Activated naive CD8-positive, alpha-beta T cell treated with anti-CD3 and anti-CD28 coated beads for 36 hours (primary cell): Measurements from ENCODE around the gene SKA3. TPM values are rescaled to one million over a fixed set of nuclear protein-coding genes. Genes with fewer than 3 reads are reported as not detected.
"Not testable (repeated sequence)": the region's sequence is repeated elsewhere in the genome, so short reads cannot be mapped to it uniquely, and the experiment has no call there.

Source experiments
- DNase-seq: peaks from one replicate; pipeline ENCODE4 v3.0.0; 2021
- H3K27ac Mint-ChIP-seq: one replicate; pipeline ENCODE4 v1.8.0; 2022; ENCODE audit warnings: mild to moderate bottlenecking, moderate library complexity, mixed read lengths
- H3K27me3 Mint-ChIP-seq: one replicate; pipeline ENCODE4 v1.8.0; 2022; ENCODE audit warnings: mild to moderate bottlenecking, mixed read lengths
- H3K36me3 Mint-ChIP-seq: one replicate; pipeline ENCODE4 v1.8.0; 2021; ENCODE audit warnings: mild to moderate bottlenecking, mixed read lengths
- H3K4me1 Mint-ChIP-seq: one replicate; pipeline ENCODE4 v1.8.0; 2021; ENCODE audit warnings: mixed read lengths
- H3K4me3 Mint-ChIP-seq: one replicate; pipeline ENCODE4 v1.8.0; 2022; ENCODE audit warnings: mild to moderate bottlenecking, moderate library complexity, mixed read lengths
- H3K9me3 Mint-ChIP-seq: one replicate; pipeline ENCODE4 v1.8.0; 2022; ENCODE audit warnings: mixed read lengths
- total RNA-seq, 2 experiments: library from RNA; stranded (reverse); gene quantifications; one replicate each; pipeline ENCODE4 v1.2.3, GENCODE V29; 2021

The SKA3 gene
- total RNA-seq, 2 experiments from 2014 or later = 51.8 to 54.2 TPM

DNA sequence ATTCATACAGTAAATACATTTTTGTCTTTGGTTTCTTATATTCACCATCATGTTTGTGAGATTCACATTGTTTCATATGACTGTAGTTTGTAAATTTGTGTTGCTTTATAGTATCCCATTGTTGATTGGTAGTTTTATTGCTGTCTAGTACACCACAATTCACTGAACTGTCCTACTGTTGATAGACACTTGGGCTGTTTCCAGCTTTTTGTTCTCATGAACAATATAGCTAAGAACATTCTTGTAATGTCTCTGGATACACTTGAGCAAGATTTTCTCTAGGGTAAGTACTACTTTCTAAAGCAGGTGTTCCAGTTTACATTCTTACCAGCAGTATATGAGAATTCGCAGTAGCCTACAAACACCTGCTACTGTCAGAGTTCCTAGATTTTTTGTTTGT, 37.8 kb downstream of the SKA3 start:
- H3K36me3 Mint-ChIP-seq = peaks cover 32% of the 10 kb centered on the region
- H3K4me3 Mint-ChIP-seq = peak overlapping the region; percentile 47
- peak overlapping the region; percentile 65 for H3K27ac Mint-ChIP-seq
- no peaks in the 10 kb centered on the region for H3K9me3 Mint-ChIP-seq
- peaks cover 14% of the 10 kb centered on the region for H3K4me1 Mint-ChIP-seq
- no peak for DNase-seq
- H3K27me3 Mint-ChIP-seq = peaks cover 8% of the 10 kb centered on the region

GRCh38 chr13:21137696-21138095, 38.7 kb downstream of the SKA3 start:
- Mint-ChIP-seq H3K9me3 (no peaks in the 10 kb centered on the region), H3K27me3 (peaks cover 12% of the 10 kb centered on the region), H3K36me3 (peaks cover 24% of the 10 kb centered on the region), H3K4me3 (no peak overlapping the region), H3K4me1 (peaks cover 5% of the 10 kb centered on the region), H3K27ac (no peak overlapping the region)
- no peak for DNase-seq

DNA sequence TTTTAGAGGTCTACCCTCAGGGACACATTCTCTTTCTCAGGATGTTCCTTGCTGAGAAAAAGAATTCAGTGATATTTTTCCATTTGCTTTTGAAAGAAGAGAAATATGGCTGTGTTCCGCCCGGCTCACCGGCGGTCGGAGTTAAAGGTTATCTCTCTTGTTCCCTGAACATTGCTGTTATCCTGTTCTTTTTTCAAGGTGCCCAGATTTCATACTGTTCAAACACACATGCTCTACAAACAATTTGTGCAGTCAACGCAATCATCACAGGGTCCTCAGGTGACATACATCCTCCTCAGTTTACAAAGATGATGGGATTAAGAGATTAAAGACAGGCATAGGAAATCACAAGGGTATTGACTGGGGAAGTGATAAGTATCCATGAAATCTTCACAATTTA, 40.5 kb downstream of the SKA3 start:
- not testable (repeated sequence) for DNase-seq, H3K27ac Mint-ChIP-seq, H3K4me3 Mint-ChIP-seq, H3K9me3 Mint-ChIP-seq, H3K4me1 Mint-ChIP-seq
- Mint-ChIP-seq H3K27me3 (peaks cover 12% of the 10 kb centered on the region), H3K36me3 (peaks cover 12% of the 10 kb centered on the region)

- H3K4me3 Mint-ChIP-seq = no peak overlapping the region
- no peak overlapping the region for H3K27ac Mint-ChIP-seq
- H3K27me3 Mint-ChIP-seq = peaks cover 12% of the 10 kb centered on the region
- H3K9me3 Mint-ChIP-seq = no peaks in the 10 kb centered on the region
- peaks cover 2% of the 10 kb centered on the region for H3K36me3 Mint-ChIP-seq
- DNase-seq = no peak
- H3K4me1 Mint-ChIP-seq = peaks cover under 1% of the 10 kb centered on the region
Observed at GRCh38 chr13:21134475-21134874, 41.9 kb downstream of the SKA3 start.

DNA sequence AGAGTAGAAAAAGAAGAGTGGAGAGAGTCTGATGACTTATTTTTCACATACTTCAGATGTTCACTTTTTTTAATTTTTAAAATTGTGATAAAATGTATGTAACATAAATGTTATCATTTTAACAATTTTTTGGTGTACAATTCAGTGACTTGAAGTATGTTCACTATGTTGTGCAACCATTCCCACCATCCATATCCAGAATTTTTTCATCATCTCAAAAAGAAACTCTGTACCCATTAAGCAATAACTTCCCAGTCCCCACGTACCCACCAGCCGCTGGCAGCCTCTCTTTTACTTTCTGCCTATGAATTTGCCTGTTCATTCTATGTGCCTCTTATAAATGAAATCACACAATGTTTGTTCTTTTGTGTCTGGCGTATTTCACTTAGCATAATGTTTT, 43.3 kb downstream of the SKA3 start:
- Mint-ChIP-seq H3K4me3 (no peak overlapping the region), H3K4me1 (no peaks in the 10 kb centered on the region), H3K9me3 (no peaks in the 10 kb centered on the region), H3K36me3 (no peaks in the 10 kb centered on the region), H3K27ac (no peak overlapping the region), H3K27me3 (peaks cover 12% of the 10 kb centered on the region)
- DNase-seq = no peak

- H3K36me3 Mint-ChIP-seq = no peaks in the 10 kb centered on the region
- no peak overlapping the region for H3K4me3 Mint-ChIP-seq
- no peak overlapping the region for H3K27ac Mint-ChIP-seq
- H3K27me3 Mint-ChIP-seq = peaks cover 6% of the 10 kb centered on the region
- H3K4me1 Mint-ChIP-seq = no peaks in the 10 kb centered on the region
- H3K9me3 Mint-ChIP-seq = no peaks in the 10 kb centered on the region
- no peak for DNase-seq
Observed at GRCh38 chr13:21130116-21130515, 46.2 kb downstream of the SKA3 start.

- H3K4me3 Mint-ChIP-seq = no peak overlapping the region
- no peaks in the 10 kb centered on the region for H3K4me1 Mint-ChIP-seq
- no peak overlapping the region for H3K27ac Mint-ChIP-seq
- H3K9me3 Mint-ChIP-seq = peaks cover 2% of the 10 kb centered on the region
- peak; percentile 4 for DNase-seq
- H3K36me3 Mint-ChIP-seq = no peaks in the 10 kb centered on the region
- H3K27me3 Mint-ChIP-seq = no peaks in the 10 kb centered on the region
Observed at GRCh38 chr13:21124852-21125251, 51.5 kb downstream of the SKA3 start.

GRCh38 chr13:21123956-21124355, 52.4 kb downstream of the SKA3 start:
- Mint-ChIP-seq H3K27me3 (no peaks in the 10 kb centered on the region), H3K36me3 (no peaks in the 10 kb centered on the region), H3K9me3 (peaks cover 3% of the 10 kb centered on the region), H3K27ac (no peak overlapping the region), H3K4me1 (no peaks in the 10 kb centered on the region), H3K4me3 (no peak overlapping the region)
- no peak for DNase-seq

DNA sequence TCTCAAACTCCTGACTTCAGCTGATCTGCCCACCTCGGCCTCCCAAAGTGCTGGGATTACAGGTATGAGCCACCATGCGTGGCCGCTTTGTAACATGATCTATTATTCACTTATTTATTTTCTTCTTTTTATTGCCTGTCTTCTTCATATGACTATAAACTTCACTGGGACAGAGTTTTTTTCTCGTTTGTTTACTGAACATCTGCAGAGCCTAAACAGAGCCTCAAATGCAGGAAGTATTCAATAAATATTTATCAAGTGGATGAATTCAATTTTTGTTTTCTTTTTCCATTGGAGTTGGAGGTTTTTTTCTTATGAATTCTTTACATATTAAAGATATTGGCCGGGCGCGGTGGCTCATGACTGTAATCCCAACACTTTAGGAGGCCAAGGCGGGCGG, 54.7 kb downstream of the SKA3 start:
- Mint-ChIP-seq H3K4me3 (no peak overlapping the region), H3K4me1 (no peaks in the 10 kb centered on the region), H3K27me3 (no peaks in the 10 kb centered on the region), H3K36me3 (no peaks in the 10 kb centered on the region), H3K9me3 (peaks cover 3% of the 10 kb centered on the region), H3K27ac (no peak overlapping the region)
- DNase-seq = no peak

DNA sequence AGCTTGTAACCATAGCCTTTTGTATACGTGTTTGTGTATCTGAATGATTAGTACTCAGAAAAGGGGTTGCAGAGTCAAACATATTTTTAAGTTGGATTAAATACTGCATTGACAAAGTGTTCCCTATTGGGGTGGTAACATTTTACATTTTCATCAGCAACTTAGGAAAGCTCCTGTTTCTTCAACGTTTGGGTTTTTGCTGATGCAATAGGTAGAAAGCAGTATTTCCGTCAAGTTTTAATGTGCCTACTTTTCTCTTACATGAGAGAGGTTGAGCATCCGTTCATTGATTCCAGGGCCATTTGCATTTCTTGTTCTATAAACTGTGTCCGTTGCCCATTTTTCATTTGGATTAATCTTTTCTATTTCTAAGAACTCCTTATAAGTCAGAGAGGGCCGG, 56.2 kb downstream of the SKA3 start:
- Mint-ChIP-seq H3K36me3 (no peaks in the 10 kb centered on the region), H3K4me3 (no peak overlapping the region), H3K9me3 (peaks cover 3% of the 10 kb centered on the region), H3K27ac (no peak overlapping the region), H3K27me3 (no peaks in the 10 kb centered on the region), H3K4me1 (no peaks in the 10 kb centered on the region)
- no peak for DNase-seq

GRCh38 chr13:21119526-21119925, 56.8 kb downstream of the SKA3 start:
- H3K4me3 Mint-ChIP-seq = no peak overlapping the region
- H3K9me3 Mint-ChIP-seq = peaks cover 3% of the 10 kb centered on the region
- DNase-seq = no peak
- H3K27me3 Mint-ChIP-seq = no peaks in the 10 kb centered on the region
- no peak overlapping the region for H3K27ac Mint-ChIP-seq
- H3K36me3 Mint-ChIP-seq = no peaks in the 10 kb centered on the region
- H3K4me1 Mint-ChIP-seq = no peaks in the 10 kb centered on the region

- Mint-ChIP-seq H3K27ac (no peak overlapping the region), H3K4me1 (no peaks in the 10 kb centered on the region), H3K36me3 (no peaks in the 10 kb centered on the region), H3K4me3 (no peak overlapping the region), H3K9me3 (peaks cover 3% of the 10 kb centered on the region), H3K27me3 (no peaks in the 10 kb centered on the region)
- DNase-seq = no peak
Observed at GRCh38 chr13:21118180-21118579, 58.2 kb downstream of the SKA3 start.

- H3K4me3 Mint-ChIP-seq = no peak overlapping the region
- peaks cover 3% of the 10 kb centered on the region for H3K9me3 Mint-ChIP-seq
- H3K27me3 Mint-ChIP-seq = no peaks in the 10 kb centered on the region
- no peak overlapping the region for H3K27ac Mint-ChIP-seq
- no peak for DNase-seq
- no peaks in the 10 kb centered on the region for H3K4me1 Mint-ChIP-seq
- no peaks in the 10 kb centered on the region for H3K36me3 Mint-ChIP-seq
Observed at GRCh38 chr13:21117104-21117809, 59.1 kb downstream of the SKA3 start.

- H3K4me1 Mint-ChIP-seq = no peaks in the 10 kb centered on the region
- no peak overlapping the region for H3K27ac Mint-ChIP-seq
- no peak overlapping the region for H3K4me3 Mint-ChIP-seq
- no peaks in the 10 kb centered on the region for H3K27me3 Mint-ChIP-seq
- peaks cover 3% of the 10 kb centered on the region for H3K9me3 Mint-ChIP-seq
- DNase-seq = no peak
- no peaks in the 10 kb centered on the region for H3K36me3 Mint-ChIP-seq
Observed at GRCh38 chr13:21116141-21116540, 60.2 kb downstream of the SKA3 start.

- Mint-ChIP-seq H3K4me1 (no peaks in the 10 kb centered on the region), H3K36me3 (no peaks in the 10 kb centered on the region), H3K4me3 (no peak overlapping the region), H3K27ac (no peak overlapping the region), H3K9me3 (peaks cover 3% of the 10 kb centered on the region), H3K27me3 (no peaks in the 10 kb centered on the region)
- DNase-seq = no peak
Observed at GRCh38 chr13:21115231-21115630, 61.1 kb downstream of the SKA3 start.

GRCh38 chr13:21111546-21111945, 64.8 kb downstream of the SKA3 start:
- H3K27ac Mint-ChIP-seq = no peak overlapping the region
- no peaks in the 10 kb centered on the region for H3K4me1 Mint-ChIP-seq
- no peaks in the 10 kb centered on the region for H3K36me3 Mint-ChIP-seq
- no peaks in the 10 kb centered on the region for H3K27me3 Mint-ChIP-seq
- DNase-seq = no peak
- no peak overlapping the region for H3K4me3 Mint-ChIP-seq
- no peaks in the 10 kb centered on the region for H3K9me3 Mint-ChIP-seq
